Measurements from ENCODE around the gene GMDS. TPM values are rescaled to one million over a fixed set of nuclear protein-coding genes. Genes with fewer than 3 reads are reported as not detected.

The GMDS gene
- total RNA-seq, 4 donors from 2014 or later: 8.7 to 23.1 (median 18.4) TPM

DNA sequence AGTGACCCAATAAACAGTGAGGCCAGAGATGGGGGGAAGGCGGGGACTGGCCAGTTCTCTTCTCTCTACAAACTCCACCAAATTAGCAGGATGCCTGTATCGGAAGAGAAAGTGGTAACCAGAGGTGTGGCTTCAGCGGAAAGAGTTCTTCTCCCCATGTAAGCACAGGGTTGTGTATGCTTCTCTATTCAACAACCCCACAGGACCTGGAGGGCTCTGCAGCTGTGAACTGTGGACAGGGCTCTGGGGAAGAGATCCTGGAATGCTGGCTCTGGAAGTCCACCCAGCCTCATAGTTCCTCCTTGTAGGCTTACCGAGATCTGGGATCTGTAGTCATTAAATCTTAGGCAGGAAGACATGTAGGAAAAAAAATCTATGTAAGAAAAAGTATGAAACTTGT is 449.5 kb downstream of the GMDS start:
- intact Hi-C loops (cut with DNase I; ENCODE audit: low total_unique reads): no loop called here

DNA sequence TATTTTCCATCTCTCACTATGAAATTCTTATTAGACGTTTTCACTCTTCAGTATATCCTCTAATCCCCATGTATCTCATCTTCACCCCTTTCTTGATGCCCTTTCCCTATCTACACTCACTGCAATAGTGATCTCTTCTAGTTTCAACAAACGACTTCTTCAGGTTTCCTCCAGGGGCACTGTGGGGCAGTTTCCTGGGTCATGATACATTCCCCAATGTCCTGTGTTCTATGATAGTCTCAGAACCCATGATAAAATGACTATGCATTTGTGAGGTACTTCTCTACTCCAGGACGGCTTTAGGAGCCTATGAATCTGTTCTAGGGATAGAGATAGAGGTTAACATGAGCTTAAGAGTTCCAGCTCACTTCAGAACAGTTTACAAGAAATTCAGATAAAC is 452.4 kb downstream of the GMDS start:
- WGBS, 2 donors: 67 to 72% methylated on average over 3 of the region's 3 CpGs
- no peak for TF ChIP-seq POLR2A (IDR thresholded peaks at IDR 0.05)
- TF ChIP-seq, protein P1, sequence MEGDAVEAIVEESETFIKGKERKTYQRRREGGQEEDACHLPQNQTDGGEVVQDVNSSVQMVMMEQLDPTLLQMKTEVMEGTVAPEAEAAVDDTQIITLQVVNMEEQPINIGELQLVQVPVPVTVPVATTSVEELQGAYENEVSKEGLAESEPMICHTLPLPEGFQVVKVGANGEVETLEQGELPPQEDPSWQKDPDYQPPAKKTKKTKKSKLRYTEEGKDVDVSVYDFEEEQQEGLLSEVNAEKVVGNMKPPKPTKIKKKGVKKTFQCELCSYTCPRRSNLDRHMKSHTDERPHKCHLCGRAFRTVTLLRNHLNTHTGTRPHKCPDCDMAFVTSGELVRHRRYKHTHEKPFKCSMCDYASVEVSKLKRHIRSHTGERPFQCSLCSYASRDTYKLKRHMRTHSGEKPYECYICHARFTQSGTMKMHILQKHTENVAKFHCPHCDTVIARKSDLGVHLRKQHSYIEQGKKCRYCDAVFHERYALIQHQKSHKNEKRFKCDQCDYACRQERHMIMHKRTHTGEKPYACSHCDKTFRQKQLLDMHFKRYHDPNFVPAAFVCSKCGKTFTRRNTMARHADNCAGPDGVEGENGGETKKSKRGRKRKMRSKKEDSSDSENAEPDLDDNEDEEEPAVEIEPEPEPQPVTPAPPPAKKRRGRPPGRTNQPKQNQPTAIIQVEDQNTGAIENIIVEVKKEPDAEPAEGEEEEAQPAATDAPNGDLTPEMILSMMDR (IDR thresholded peaks at IDR 0.05): no peak
- no peak overlapping the region for H3K4me3 ChIP-seq (ENCODE audit: low read depth, poor library complexity, severe bottlenecking)
- intact Hi-C loops (cut with DNase I; ENCODE audit: low total_unique reads): no loop called here
- DNase-seq (ENCODE audit: low spot score in 2 of 2): no peak

More for the DNA sequence above, 449.5 kb downstream of the GMDS start:
- WGBS, 2 donors: 92 to 100% methylated on average over 4 of the region's 4 CpGs
- no peak overlapping the region for H3K4me3 ChIP-seq (ENCODE audit: low read depth, poor library complexity, severe bottlenecking)
- TF ChIP-seq, protein P1 (IDR thresholded peaks at IDR 0.05): no peak
- no peak for TF ChIP-seq POLR2A (IDR thresholded peaks at IDR 0.05)
- DNase-seq (ENCODE audit: low spot score in 2 of 2): no peak

DNA sequence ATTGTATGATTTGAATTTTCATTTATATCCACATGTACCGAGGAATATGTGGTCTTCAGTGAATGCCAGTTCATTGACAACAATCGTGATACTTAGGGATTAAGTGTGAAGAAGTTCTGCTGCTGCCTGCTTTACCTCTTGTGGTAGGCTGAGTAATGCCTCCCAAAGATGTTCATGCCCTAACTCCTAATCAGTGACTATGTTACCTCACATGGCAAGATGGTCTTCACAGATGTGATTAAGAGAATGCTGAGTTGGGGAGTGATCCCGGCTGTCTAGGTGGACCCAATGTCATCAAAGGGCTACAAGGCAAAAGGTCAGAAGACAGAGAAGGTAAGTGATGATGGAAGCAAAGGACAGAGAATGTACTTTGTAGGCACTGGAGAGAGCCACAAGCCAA is 454.7 kb downstream of the GMDS start:
- no peak for DNase-seq (ENCODE audit: low spot score in 2 of 2)
- TF ChIP-seq, protein P1 (IDR thresholded peaks at IDR 0.05): no peak
- TF ChIP-seq POLR2A (IDR thresholded peaks at IDR 0.05): no peak
- intact Hi-C loops (cut with DNase I; ENCODE audit: low total_unique reads): no loop called here
- no peak overlapping the region for H3K4me3 ChIP-seq (ENCODE audit: low read depth, poor library complexity, severe bottlenecking)
- WGBS, 2 donors: 98 to 99% methylated on average over 3 of the region's 3 CpGs

DNA sequence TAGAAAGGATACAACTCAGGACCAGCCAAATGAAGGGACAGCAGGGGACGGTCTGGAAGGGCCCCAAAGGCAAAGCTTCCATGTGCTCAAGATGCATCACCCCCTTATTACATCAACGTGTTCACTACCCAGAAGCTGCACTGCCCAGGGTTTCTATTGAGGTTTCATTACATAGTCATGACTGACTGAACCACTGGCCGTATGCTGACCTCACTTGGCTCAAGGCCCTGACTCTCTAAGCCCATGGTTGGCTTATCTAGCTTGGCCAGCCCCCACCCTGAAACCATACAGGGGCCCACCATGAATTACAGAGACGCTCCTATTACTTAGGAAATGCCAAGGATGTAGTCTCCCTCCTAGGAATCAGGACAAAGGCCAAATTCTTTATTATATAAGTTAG is 456.3 kb downstream of the GMDS start:
- WGBS, 2 donors: 85 to 91% methylated on average over 4 of the region's 4 CpGs
- intact Hi-C loops (cut with DNase I; ENCODE audit: low total_unique reads): no loop called here
- TF ChIP-seq POLR2A (IDR thresholded peaks at IDR 0.05): no peak
- TF ChIP-seq, protein P1 (IDR thresholded peaks at IDR 0.05): no peak
- DNase-seq (ENCODE audit: low spot score in 2 of 2): no peak
- no peak overlapping the region for H3K4me3 ChIP-seq (ENCODE audit: low read depth, poor library complexity, severe bottlenecking)

DNA sequence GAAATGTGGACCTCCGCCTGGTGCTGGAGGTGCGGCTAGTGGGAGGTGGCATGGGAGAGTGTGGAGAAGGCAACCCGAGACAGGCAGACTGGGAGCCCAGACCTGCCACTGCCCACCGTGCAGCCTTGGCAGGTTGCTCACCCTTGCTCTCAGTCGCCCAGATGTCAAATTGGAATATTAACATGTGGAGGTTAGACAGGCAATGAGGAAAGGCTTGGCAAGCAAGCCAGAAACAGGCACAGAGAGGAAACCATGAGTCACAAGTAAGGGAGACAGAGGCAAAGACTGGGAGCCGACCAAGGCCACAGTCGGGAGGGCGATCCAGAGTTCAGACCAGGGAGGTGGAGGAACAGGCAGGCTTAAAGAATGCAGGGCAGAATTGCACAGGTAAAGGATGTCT is 457.5 kb downstream of the GMDS start:
- WGBS, 2 donors: 50 to 59% methylated on average over 8 of the region's 8 CpGs
- TF ChIP-seq, protein P1 (IDR thresholded peaks at IDR 0.05): no peak
- no peak for TF ChIP-seq POLR2A (IDR thresholded peaks at IDR 0.05)
- intact Hi-C loops (cut with DNase I; ENCODE audit: low total_unique reads): no loop called here
- H3K4me3 ChIP-seq (ENCODE audit: low read depth, poor library complexity, severe bottlenecking): no peak overlapping the region
- DNase-seq (ENCODE audit: low spot score in 2 of 2): peak in 1 of 2 donors; percentile 26
